SH-SY5Y (cell line): ENCODE measurements around the gene MCM10.

ENCODE experiments used
- GATA2 ChIP-seq: IDR thresholded peaks from 2 replicates; pipeline ENCODE4 v1.6.1; 2011; ENCODE audit warnings: mild to moderate bottlenecking, low read depth, low read length
- GATA3 ChIP-seq: IDR thresholded peaks from 2 replicates; pipeline ENCODE4 v1.6.1; 2011; ENCODE audit warnings: low read depth, mild to moderate bottlenecking, low read length, moderate library complexity

- TF ChIP-seq GATA2: no peak
- TF ChIP-seq GATA3: no peak
Observed at GRCh38 chr10:13231190-13231589, 69.8 kb downstream of the MCM10 start.
